ENCODE data around the gene CLPSL1. TPM values are rescaled to one million over a fixed set of nuclear protein-coding genes. Genes with fewer than 3 reads are reported as not detected.

Gene CLPSL1
- total RNA-seq, 6 experiments from 2014 or later: not detected

GRCh38 chr6:35790683-35791082 is 9.9 kb downstream of the CLPSL1 start:
- no peaks in the 10 kb centered on the region for H3K36me3 Mint-ChIP-seq (ENCODE audit: low read depth)
- peaks cover 72% of the 10 kb centered on the region for H3K27me3 Mint-ChIP-seq (ENCODE audit: insufficient read depth)
- no peak for TF ChIP-seq CTCF (IDR thresholded peaks at IDR 0.05)
- DNase-seq: no peak
- no peaks in the 10 kb centered on the region for H3K9me3 Mint-ChIP-seq
- no peak overlapping the region for H3K4me3 Mint-ChIP-seq
- H3K27ac Mint-ChIP-seq: no peak overlapping the region
- H3K4me1 Mint-ChIP-seq (ENCODE audit: low read depth): no peaks in the 10 kb centered on the region

GRCh38 chr6:35794536-35795452 is 14.0 kb downstream of the CLPSL1 start:
- TF ChIP-seq CTCF (IDR thresholded peaks at IDR 0.05): no peak
- no peak for DNase-seq
- peaks cover 59% of the 10 kb centered on the region for H3K27me3 Mint-ChIP-seq (ENCODE audit: insufficient read depth)
- H3K4me1 Mint-ChIP-seq (ENCODE audit: low read depth): no peaks in the 10 kb centered on the region
- no peak overlapping the region for H3K27ac Mint-ChIP-seq
- no peaks in the 10 kb centered on the region for H3K9me3 Mint-ChIP-seq
- H3K4me3 Mint-ChIP-seq: no peak overlapping the region
- H3K36me3 Mint-ChIP-seq (ENCODE audit: low read depth): no peaks in the 10 kb centered on the region

- Mint-ChIP-seq H3K27me3 (ENCODE audit: insufficient read depth) (peaks cover 53% of the 10 kb centered on the region), H3K4me1 (ENCODE audit: low read depth) (no peaks in the 10 kb centered on the region), H3K36me3 (ENCODE audit: low read depth) (no peaks in the 10 kb centered on the region), H3K9me3 (no peaks in the 10 kb centered on the region), H3K27ac (no peak overlapping the region), H3K4me3 (no peak overlapping the region)
- TF ChIP-seq CTCF (IDR thresholded peaks at IDR 0.05): no peak
- no peak for DNase-seq
Observed at GRCh38 chr6:35795453-35796071, 14.7 kb downstream of the CLPSL1 start.

GRCh38 chr6:35796236-35796635 is 15.4 kb downstream of the CLPSL1 start:
- no peaks in the 10 kb centered on the region for H3K36me3 Mint-ChIP-seq (ENCODE audit: low read depth)
- no peak overlapping the region for H3K4me3 Mint-ChIP-seq
- no peak overlapping the region for H3K27ac Mint-ChIP-seq
- DNase-seq: no peak
- H3K9me3 Mint-ChIP-seq: no peaks in the 10 kb centered on the region
- no peak for TF ChIP-seq CTCF (IDR thresholded peaks at IDR 0.05)
- peaks cover 49% of the 10 kb centered on the region for H3K27me3 Mint-ChIP-seq (ENCODE audit: insufficient read depth)
- no peaks in the 10 kb centered on the region for H3K4me1 Mint-ChIP-seq (ENCODE audit: low read depth)

DNA sequence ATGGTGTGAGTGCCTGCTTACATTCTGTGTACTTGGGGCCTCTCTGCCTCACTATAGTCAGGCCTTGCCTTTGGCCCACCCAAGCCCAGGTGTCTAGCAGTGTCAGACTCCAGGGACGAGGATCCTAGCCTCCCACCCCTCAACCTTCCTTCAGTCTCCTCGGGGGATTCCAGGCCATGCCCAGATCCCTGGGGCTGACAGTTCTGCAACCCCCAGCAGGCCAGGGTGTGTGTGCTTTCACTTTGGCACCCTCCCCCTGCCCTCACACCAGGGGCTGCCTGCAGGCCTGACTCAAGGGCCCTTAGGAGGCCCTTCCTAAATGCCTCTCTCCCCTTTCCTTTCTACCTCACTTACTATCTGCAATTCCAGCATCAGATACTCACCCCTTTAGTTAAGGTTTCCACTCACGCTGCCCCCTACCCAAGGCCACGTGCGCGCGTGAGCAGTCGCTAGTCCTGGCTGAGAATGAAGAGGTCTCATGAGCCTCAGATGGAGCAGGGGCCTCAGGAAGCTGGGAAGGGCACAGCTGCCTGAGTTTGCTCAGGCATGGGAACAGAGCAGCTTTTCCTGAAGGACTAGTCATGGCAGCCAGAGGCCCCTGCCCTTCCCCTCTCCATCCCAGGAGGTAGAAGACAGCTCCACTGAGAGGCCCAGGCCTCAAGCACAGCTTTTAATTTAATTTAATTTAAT is 17.2 kb downstream of the CLPSL1 start:
- no peak for DNase-seq
- no peaks in the 10 kb centered on the region for H3K4me1 Mint-ChIP-seq (ENCODE audit: low read depth)
- TF ChIP-seq CTCF (IDR thresholded peaks at IDR 0.05): no peak
- no peak overlapping the region for H3K4me3 Mint-ChIP-seq
- H3K27ac Mint-ChIP-seq: no peak overlapping the region
- H3K27me3 Mint-ChIP-seq (ENCODE audit: insufficient read depth): peaks cover 39% of the 10 kb centered on the region
- H3K9me3 Mint-ChIP-seq: no peaks in the 10 kb centered on the region
- no peaks in the 10 kb centered on the region for H3K36me3 Mint-ChIP-seq (ENCODE audit: low read depth)
